HG03108 (cell line): ENCODE data around the gene TPM1.

ENCODE experiments used
- ATAC-seq: cut with Tn5 transposase; IDR thresholded peaks from one replicate; pipeline ENCODE4 v1.9.1; 2021; ENCODE audit warnings: moderate library complexity; ENCODE audit not compliant: unreplicated experiment

TPM1 gene

GRCh38 chr15:63015618-63016017 is 26.9 kb upstream of the TPM1 start:
- no peak for ATAC-seq

GRCh38 chr15:63016234-63016633 is 26.3 kb upstream of the TPM1 start:
- ATAC-seq, result no peak

- ATAC-seq, result no peak
Observed at GRCh38 chr15:63018639-63019038, 23.9 kb upstream of the TPM1 start.

GRCh38 chr15:63019511-63020109 is 22.9 kb upstream of the TPM1 start:
- no peak for ATAC-seq

- no peak for ATAC-seq
Observed at GRCh38 chr15:63020128-63020527, 22.4 kb upstream of the TPM1 start.

- ATAC-seq, result no peak
Observed at GRCh38 chr15:63020759-63021430, 21.7 kb upstream of the TPM1 start.

GRCh38 chr15:63022181-63022580 is 20.4 kb upstream of the TPM1 start:
- no peak for ATAC-seq

- no peak for ATAC-seq
Observed at GRCh38 chr15:63022663-63023062, 19.9 kb upstream of the TPM1 start.

- no peak for ATAC-seq
Observed at GRCh38 chr15:63023351-63023945, 19.1 kb upstream of the TPM1 start.

GRCh38 chr15:63025460-63025859 is 17.1 kb upstream of the TPM1 start:
- ATAC-seq, result no peak

- ATAC-seq, result no peak
Observed at GRCh38 chr15:63027646-63028045, 14.9 kb upstream of the TPM1 start.

GRCh38 chr15:63028442-63029110 is 14.0 kb upstream of the TPM1 start:
- no peak for ATAC-seq

GRCh38 chr15:63029676-63030075 is 12.9 kb upstream of the TPM1 start:
- no peak for ATAC-seq

GRCh38 chr15:63030101-63030551 is 12.4 kb upstream of the TPM1 start:
- no peak for ATAC-seq

- no peak for ATAC-seq
Observed at GRCh38 chr15:63034578-63034977, 8.0 kb upstream of the TPM1 start.

- no peak for ATAC-seq
Observed at GRCh38 chr15:63035253-63035652, 7.3 kb upstream of the TPM1 start.

GRCh38 chr15:63035977-63036376 is 6.6 kb upstream of the TPM1 start:
- no peak for ATAC-seq

- ATAC-seq, result no peak
Observed at GRCh38 chr15:63037976-63038720, 4.4 kb upstream of the TPM1 start.

GRCh38 chr15:63038926-63039673 is 3.4 kb upstream of the TPM1 start:
- ATAC-seq, result no peak

GRCh38 chr15:63039811-63040210 is 2.7 kb upstream of the TPM1 start:
- no peak for ATAC-seq
